Measurements from ENCODE around the gene WDR36. TPM values are rescaled to one million over a fixed set of nuclear protein-coding genes. Genes with fewer than 3 reads are reported as not detected.

WDR36 gene
- total and polyA plus RNA-seq, 2 experiments from 2014 or later: 18.5 to 56.8 TPM

- H3K4me1 ChIP-seq (ENCODE audit: insufficient read depth): no peaks in the 10 kb centered on the region; the same call in 1 of the 2 replicates
- no peak overlapping the region for H3K27ac ChIP-seq (ENCODE audit: low read depth)
- peaks cover 2% of the 10 kb centered on the region; the same call in 1 of the 2 replicates for H3K9me2 ChIP-seq (ENCODE audit: insufficient read depth)
- DNase-seq (ENCODE audit: low spot score): peak; percentile 8
- H3K36me3 ChIP-seq (ENCODE audit: insufficient read depth): no peaks in the 10 kb centered on the region
- no peak overlapping the region for H2AFZ ChIP-seq
- no peaks in the 10 kb centered on the region for H4K20me1 ChIP-seq (replicated peaks; ENCODE audit: insufficient read depth)
- H3K4me2 ChIP-seq: no peak overlapping the region
- H3K27ac Mint-ChIP-seq: no peak overlapping the region
- no peaks in the 10 kb centered on the region for H3K79me2 ChIP-seq (replicated peaks; ENCODE audit: insufficient read depth)
- no peaks in the 10 kb centered on the region for H3F3A ChIP-seq (replicated peaks; ENCODE audit: low read depth)
- H3K27me3 Mint-ChIP-seq (ENCODE audit: insufficient read depth, low read depth, poor library complexity): no peaks in the 10 kb centered on the region
- H3K36me3 Mint-ChIP-seq (ENCODE audit: low read depth): no peaks in the 10 kb centered on the region
- H3K4me3 Mint-ChIP-seq: no peak overlapping the region
- H3K4me3 ChIP-seq: no peak overlapping the region
- no peak for TF ChIP-seq ZNF114 (CRISPR knock-in tag; IDR thresholded peaks at IDR 0.05)
- TF ChIP-seq CTCF (conservative IDR thresholded peaks at IDR 0.05; ENCODE audit: low read depth in 2 of 2): 0 out of 4 replicates have a peak, but pooled peaks of 1 of the 2 experiments have one; percentile 10
- H3K27me3 ChIP-seq (ENCODE audit: insufficient read depth): no peaks in the 10 kb centered on the region
- H3K9me3 Mint-ChIP-seq: no peaks in the 10 kb centered on the region
- peak; percentile 63 for ATAC-seq
- H3K4me1 Mint-ChIP-seq: peaks cover 19% of the 10 kb centered on the region; the same call in 2 of the 3 replicates
Measured at GRCh38 chr5:111169269-111169668, 77.1 kb downstream of the WDR36 start.

- Histone ChIP-seq H3K4me2 (no peak overlapping the region), H3K36me3 (ENCODE audit: insufficient read depth) (no peaks in the 10 kb centered on the region), H3K9me2 (ENCODE audit: insufficient read depth) (peaks cover 2% of the 10 kb centered on the region; the same call in 1 of the 2 replicates), H2AFZ (no peak overlapping the region), H4K20me1 (replicated peaks; ENCODE audit: insufficient read depth) (no peaks in the 10 kb centered on the region), H3K79me2 (replicated peaks; ENCODE audit: insufficient read depth) (no peaks in the 10 kb centered on the region), H3K27ac (ENCODE audit: low read depth) (no peak overlapping the region), H3K4me3 (no peak overlapping the region), H3F3A (replicated peaks; ENCODE audit: low read depth) (no peaks in the 10 kb centered on the region), H3K4me1 (ENCODE audit: insufficient read depth) (no peaks in the 10 kb centered on the region; the same call in 1 of the 2 replicates), H3K27me3 (ENCODE audit: insufficient read depth) (no peaks in the 10 kb centered on the region)
- Mint-ChIP-seq H3K4me1 (peaks cover 11% of the 10 kb centered on the region; the same call in 2 of the 3 replicates), H3K9me3 (no peaks in the 10 kb centered on the region), H3K27ac (no peak overlapping the region), H3K4me3 (no peak overlapping the region), H3K36me3 (ENCODE audit: low read depth) (no peaks in the 10 kb centered on the region), H3K27me3 (ENCODE audit: insufficient read depth, low read depth, poor library complexity) (no peaks in the 10 kb centered on the region)
- ATAC-seq (no peak), DNase-seq (ENCODE audit: low spot score) (no peak)
- TF ChIP-seq NANOG (IDR thresholded peaks at IDR 0.05; ENCODE audit: borderline replicate concordance): no peak
- no peak for TF ChIP-seq REST (IDR thresholded peaks at IDR 0.05; ENCODE audit: unreplicated experiment)
Measured at GRCh38 chr5:111170279-111170678, 78.1 kb downstream of the WDR36 start.

Measured in GM23338 (cell line).